IMR-90 (cell line): Measurements from ENCODE around the gene C15orf61. TPM values are rescaled to one million over a fixed set of nuclear protein-coding genes. Genes with fewer than 3 reads are reported as not detected.
A peak's percentile ranks its signal among the peaks of the same experiment; 100 is the strongest.

ENCODE experiments used
- ATAC-seq: fragments of 200-7000 bp; cut with Tn5 transposase; 2 replicates; pipeline ENCODE4 v1.9.1; 2020; ENCODE audit warnings: low read depth, mild to moderate bottlenecking, moderate library complexity
- BruUV-seq: library from RNA; stranded (reverse); fragments of 400-500 nt; replicated peaks from 2 replicates; lab custom pipeline; 2021; lab: Mats Ljungman, UMichigan
- CTCF ChIA-PET: fragments of 300-600 bp; formaldehyde crosslinking; extraction: SDS; loops from one replicate; lab custom pipeline; 2021; ENCODE audit warnings: antibody characterized with exemption; lab: Yijun Ruan, JAX
- POLR2A ChIA-PET: fragments of 300-600 bp; sonication (Branson Sonifier 250); formaldehyde crosslinking; loops from one replicate; lab custom pipeline; 2022; ENCODE audit warnings: antibody characterized with exemption; ENCODE audit not compliant: unreplicated experiment; lab: Charles Lee
- DNase-seq: peaks from one replicate; pipeline ENCODE4 v3.0.0; 2013
- H2AFZ ChIP-seq: replicated peaks from 2 replicates; pipeline ENCODE3; 2013; ENCODE audit warnings: low read length, mild to moderate bottlenecking; ENCODE audit not compliant: poor library complexity
- H2AK5ac ChIP-seq: 2 replicates; pipeline ENCODE4 v1.6.1; 2013; ENCODE audit warnings: low read depth, low read length, inconsistent platforms
- H2AK9ac ChIP-seq: replicated peaks from 2 replicates; pipeline ENCODE3; 2013; ENCODE audit warnings: mild to moderate bottlenecking, low read depth, low read length, moderate library complexity; ENCODE audit not compliant: poor library complexity
- H2BK120ac ChIP-seq: 2 replicates; pipeline ENCODE4 v1.6.1; 2013; ENCODE audit warnings: low read depth, low read length, inconsistent platforms
- H2BK15ac ChIP-seq: 3 replicates; pipeline ENCODE4 v1.6.1; 2013; ENCODE audit warnings: low read depth, low read length, inconsistent platforms
- H2BK20ac ChIP-seq: 2 replicates; pipeline ENCODE4 v1.6.1; 2013; ENCODE audit warnings: low read depth, mild to moderate bottlenecking, inconsistent platforms, low read length, moderate library complexity
- H2BK5ac ChIP-seq: 2 replicates; pipeline ENCODE4 v1.6.1; 2013; ENCODE audit warnings: mild to moderate bottlenecking, low read depth, low read length, inconsistent platforms; ENCODE audit not compliant: poor library complexity, severe bottlenecking
- H3K14ac ChIP-seq: replicated peaks from 2 replicates; pipeline ENCODE4 v1.6.1; 2013; ENCODE audit warnings: low read depth, low read length, inconsistent platforms
- H3K18ac ChIP-seq: 2 replicates; pipeline ENCODE4 v1.6.1; 2013; ENCODE audit warnings: low read depth, low read length, control low read depth
- H3K23ac ChIP-seq: 2 replicates; pipeline ENCODE4 v1.6.1; 2013; ENCODE audit warnings: low read depth, low read length, inconsistent platforms
- H3K27ac ChIP-seq: 2 replicates; pipeline ENCODE4 v1.5.1; 2013; ENCODE audit warnings: mild to moderate bottlenecking, control low read depth, low read length; ENCODE audit not compliant: insufficient read depth
- H3K27me3 ChIP-seq: 2 replicates; pipeline ENCODE4 v1.6.1; 2013; ENCODE audit warnings: low read length; ENCODE audit not compliant: control insufficient read depth, insufficient read depth
- H3K36me3 ChIP-seq: 2 replicates; pipeline ENCODE4 v1.6.1; 2013; ENCODE audit warnings: low read length, mixed read lengths; ENCODE audit not compliant: control insufficient read depth, insufficient read depth
- H3K4ac ChIP-seq: 2 replicates; pipeline ENCODE4 v1.6.1; 2013; ENCODE audit warnings: low read depth, low read length, inconsistent platforms
- H3K4me1 ChIP-seq: 2 replicates; pipeline ENCODE4 v1.6.1; 2013; ENCODE audit warnings: low read length, mixed read lengths; ENCODE audit not compliant: control insufficient read depth, insufficient read depth
- H3K4me2 ChIP-seq: 2 replicates; pipeline ENCODE4 v1.6.1; 2013; ENCODE audit warnings: low read depth, mild to moderate bottlenecking, control low read depth, low read length, moderate library complexity
- H3K4me3 ChIP-seq: 2 replicates; pipeline ENCODE4 v1.5.1; 2013; ENCODE audit warnings: low read depth, mild to moderate bottlenecking, control low read depth, low read length, moderate library complexity; ENCODE audit not compliant: insufficient read depth
- H3K56ac ChIP-seq: 2 replicates; pipeline ENCODE4 v1.6.1; 2013; ENCODE audit warnings: low read length, inconsistent platforms; ENCODE audit not compliant: insufficient read depth; ENCODE audit errors: extremely low read depth
- H3K79me1 ChIP-seq, 2 experiments: 2 replicates each; pipeline ENCODE4 v1.6.1; 2013; ENCODE audit warnings: low read length in 2 of 2, inconsistent platforms in 1 of 2, low read depth in 1 of 2
- H3K9ac ChIP-seq: 2 replicates; pipeline ENCODE4 v1.6.1; 2013; ENCODE audit warnings: low read depth, low read length, control low read depth
- H3K9me1 ChIP-seq: 2 replicates; pipeline ENCODE4 v1.6.1; 2013; ENCODE audit warnings: low read length, inconsistent platforms; ENCODE audit not compliant: insufficient read depth
- H3K9me3 ChIP-seq: 2 replicates; pipeline ENCODE4 v1.6.1; 2013; ENCODE audit warnings: low read length; ENCODE audit not compliant: control insufficient read depth, insufficient read depth
- H4K20me1 ChIP-seq: 2 replicates; pipeline ENCODE4 v1.6.1; 2013; ENCODE audit warnings: low read length, inconsistent platforms; ENCODE audit not compliant: insufficient read depth
- H4K5ac ChIP-seq: 2 replicates; pipeline ENCODE4 v1.6.1; 2013; ENCODE audit warnings: mild to moderate bottlenecking, low read depth, low read length, control low read depth
- H4K8ac ChIP-seq, 2 experiments: 2 replicates each; pipeline ENCODE4 v1.6.1; 2013; ENCODE audit warnings: low read depth in 2 of 2, low read length in 2 of 2, control low read depth in 1 of 2, inconsistent platforms in 1 of 2
- H4K91ac ChIP-seq: 2 replicates; pipeline ENCODE4 v1.6.1; 2013; ENCODE audit warnings: low read depth, low read length, inconsistent platforms; ENCODE audit not compliant: insufficient read depth
- BHLHE40 ChIP-seq: fragments of 150-350 bp; IDR thresholded peaks from 2 replicates; pipeline ENCODE4 v1.6.1; 2016; ENCODE audit warnings: mild to moderate bottlenecking, low read depth, low read length
- CEBPB ChIP-seq: IDR thresholded peaks from 2 replicates; pipeline ENCODE4 v1.6.1; 2012; ENCODE audit warnings: low read depth, low read length, improper control_type of control experiment
- ELK1 ChIP-seq: fragments of 150-350 bp; IDR thresholded peaks from 2 replicates; pipeline ENCODE4 v1.6.1; 2016; ENCODE audit warnings: low read depth, mild to moderate bottlenecking, low read length, moderate library complexity, borderline replicate concordance
- FOS ChIP-seq: fragments of 150-350 bp; IDR thresholded peaks from 2 replicates; pipeline ENCODE4 v1.6.1; 2016; ENCODE audit warnings: low read depth, low read length
- MAFK ChIP-seq: IDR thresholded peaks from 2 replicates; pipeline ENCODE4 v1.6.1; 2012; ENCODE audit warnings: low read depth, low read length, improper control_type of control experiment
- NFE2L2 ChIP-seq: fragments of 150-350 bp; IDR thresholded peaks from 2 replicates; pipeline ENCODE4 v1.6.1; 2016; ENCODE audit warnings: low read depth, mild to moderate bottlenecking, low read length
- POLR2A ChIP-seq: IDR thresholded peaks from 2 replicates; pipeline ENCODE4 v1.6.1; 2012; ENCODE audit warnings: mild to moderate bottlenecking, low read depth, low read length
- RAD21 ChIP-seq: IDR thresholded peaks from 2 replicates; pipeline ENCODE4 v1.6.1; 2012; ENCODE audit warnings: low read length, improper control_type of control experiment
- RFX5 ChIP-seq: IDR thresholded peaks from 2 replicates; pipeline ENCODE4 v1.8.0; 2012; ENCODE audit warnings: low read depth, mild to moderate bottlenecking, low read length, moderate library complexity
- USF2 ChIP-seq: fragments of 150-350 bp; IDR thresholded peaks from 2 replicates; pipeline ENCODE4 v1.6.1; 2017; ENCODE audit warnings: mild to moderate bottlenecking, antibody characterized with exemption, low read length, low read depth
- WGBS, 2 experiments: methylation state at CpG; one replicate each; pipeline versions ENCODE4 v1.1.5 to v1.1.7; 2013; ENCODE audit warnings: missing lambda C conversion rate in 2 of 2; ENCODE audit not compliant: insufficient read length in 1 of 2; ENCODE audit errors: extremely low coverage in 2 of 2; 5-methylcytosine and 5-hydroxymethylcytosine counted together
- dilution Hi-C: fragments of 300-500 bp; cut with HindIII; formaldehyde crosslinking; loops from one replicate; pipeline ENCODE4 v1.14.3; 2018; ENCODE audit warnings: low sequenced_read_pairs; ENCODE audit not compliant: unreplicated experiment
- in situ Hi-C: fragments of 300-500 bp; cut with MboI; formaldehyde crosslinking; loops from 3 replicates; pipeline ENCODE4 v1.14.3; 2019; ENCODE audit warnings: low sequenced_read_pairs, inconsistent platforms, mixed read lengths
- intact Hi-C: fragments of 100-400 bp; cut with micrococcal nuclease; formaldehyde crosslinking; loops from 2 replicates; pipeline ENCODE4 v1.10.0; 2022
- polyA plus RNA-seq, 3 experiments: library from polyadenylated mRNA; depleted of rRNA; stranded (reverse); fragments of >200 nt; gene quantifications; 2 replicates each; pipeline ENCODE4 v1.2.3, GENCODE V29; 2012; ENCODE audit warnings: low replicate concordance in 1 of 3
- total RNA-seq: library from RNA; depleted of rRNA; stranded (reverse); fragments of >200 nt; gene quantifications from 2 replicates; pipeline ENCODE4 v1.2.3, GENCODE V29; 2012
- TF ChIP-seq, protein P1 (sequence below): conservative IDR thresholded peaks from 2 replicates; pipeline ENCODE4 v1.5.1; 2012; ENCODE audit warnings: mild to moderate bottlenecking, low read depth, low read length, improper control_type of control experiment

Gene C15orf61
- total and polyA plus RNA-seq, 2 of the 4 experiments (the other 2 are of a cell fraction), result 1.4 to 2.5 TPM

DNA sequence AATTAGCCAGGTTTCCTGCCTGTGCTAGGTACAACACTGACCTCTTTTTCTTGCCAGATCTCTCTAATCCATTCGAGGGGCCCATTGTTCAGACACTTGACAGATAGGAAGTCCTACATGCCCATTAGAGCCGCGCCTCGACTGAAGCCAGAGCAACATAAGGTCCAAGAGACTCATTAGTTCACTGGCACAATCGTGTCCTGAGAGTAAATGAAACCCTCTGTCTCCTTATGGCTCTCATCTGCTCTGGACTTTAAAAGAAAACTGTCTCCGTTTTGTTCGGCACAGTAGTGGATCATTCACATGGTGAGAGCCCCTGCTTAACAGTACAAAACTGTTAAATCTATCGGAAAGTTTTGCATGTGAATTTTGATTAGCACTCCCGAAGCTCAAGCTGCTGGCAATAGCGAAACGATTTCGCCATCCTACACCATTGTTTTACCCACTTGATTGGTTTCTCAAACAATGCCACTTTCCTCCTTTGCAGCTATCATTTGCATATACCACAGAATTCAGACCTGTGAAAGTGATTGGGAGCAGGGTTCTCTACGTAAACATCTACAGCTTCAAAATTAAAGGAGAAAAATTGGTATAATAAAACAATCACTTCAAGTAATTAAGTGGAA is 19.0 kb upstream of the C15orf61 start:
- Histone ChIP-seq H4K8ac (no peak overlapping the region), H4K20me1 (no peaks in the 10 kb centered on the region), H3K4me3 (no peak overlapping the region), H3K9ac (no peak overlapping the region), H3K4me2 (no peak overlapping the region), H3K14ac (no peak overlapping the region), H2AK5ac (no peak overlapping the region), H4K5ac (no peak overlapping the region), H2BK5ac (no peak overlapping the region), H3K56ac (no peak overlapping the region), H3K79me1 (no peaks in the 10 kb centered on the region), H2AK9ac (no peak overlapping the region), H3K18ac (no peak overlapping the region), H3K9me3 (no peaks in the 10 kb centered on the region), H2AFZ (peak overlapping the region; percentile 59), H3K27ac (no peak overlapping the region), H2BK120ac (no peak overlapping the region), H3K9me1 (no peaks in the 10 kb centered on the region), H2BK20ac (no peak overlapping the region), H2BK15ac (no peak overlapping the region), H4K91ac (no peak overlapping the region), H3K4me1 (no peaks in the 10 kb centered on the region), H3K4ac (no peak overlapping the region), H3K36me3 (no peaks in the 10 kb centered on the region), H3K27me3 (no peaks in the 10 kb centered on the region), H3K23ac (no peak overlapping the region)
- WGBS, 2 experiments, result 46% methylated on average over 6 of the region's 13 CpGs; no CpG with 5 or more reads in 1 of the 2 experiments
- TF ChIP-seq RAD21 (no peak), MAFK (no peak), BHLHE40 (no peak), ELK1 (no peak), CEBPB (no peak), FOS (no peak), USF2 (no peak), POLR2A (no peak), RFX5 (no peak), NFE2L2 (no peak)
- TF ChIP-seq, protein P1, sequence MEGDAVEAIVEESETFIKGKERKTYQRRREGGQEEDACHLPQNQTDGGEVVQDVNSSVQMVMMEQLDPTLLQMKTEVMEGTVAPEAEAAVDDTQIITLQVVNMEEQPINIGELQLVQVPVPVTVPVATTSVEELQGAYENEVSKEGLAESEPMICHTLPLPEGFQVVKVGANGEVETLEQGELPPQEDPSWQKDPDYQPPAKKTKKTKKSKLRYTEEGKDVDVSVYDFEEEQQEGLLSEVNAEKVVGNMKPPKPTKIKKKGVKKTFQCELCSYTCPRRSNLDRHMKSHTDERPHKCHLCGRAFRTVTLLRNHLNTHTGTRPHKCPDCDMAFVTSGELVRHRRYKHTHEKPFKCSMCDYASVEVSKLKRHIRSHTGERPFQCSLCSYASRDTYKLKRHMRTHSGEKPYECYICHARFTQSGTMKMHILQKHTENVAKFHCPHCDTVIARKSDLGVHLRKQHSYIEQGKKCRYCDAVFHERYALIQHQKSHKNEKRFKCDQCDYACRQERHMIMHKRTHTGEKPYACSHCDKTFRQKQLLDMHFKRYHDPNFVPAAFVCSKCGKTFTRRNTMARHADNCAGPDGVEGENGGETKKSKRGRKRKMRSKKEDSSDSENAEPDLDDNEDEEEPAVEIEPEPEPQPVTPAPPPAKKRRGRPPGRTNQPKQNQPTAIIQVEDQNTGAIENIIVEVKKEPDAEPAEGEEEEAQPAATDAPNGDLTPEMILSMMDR, result no peak
- intact Hi-C loops (loop anchor here (2.0 kb wide), 1 partner anchor 335 kb away; no protein-coding TSS in a partner anchor), in situ Hi-C loops (no loop called here), dilution Hi-C loops (no loop called here)
- POLR2A ChIA-PET, result no interaction called here
- ATAC-seq (no peak), DNase-seq (no peak)
- CTCF ChIA-PET, result interaction anchor here (0.7 to 1.2 kb wide), 6 partner anchors 20 to 333 kb away, joined by 3 to 4 read pairs (median 4); partner anchors contain the start of gene SKOR1
- no TSS peak for BruUV-seq
